Prostate gland (tissue), 2 donors: ENCODE measurements around the gene ATP13A4.

Source experiments
- CTCF ChIP-seq, 4 experiments: fragments of 200-600 bp in 2 of 4; fragments of 450-650 bp in 2 of 4; sonication (generic) in 2 of 4; IDR thresholded peaks; 1 replicate in 3 of 4; 2 replicates in 1 of 4; pipeline ENCODE4 v1.5.1; 2016 to 2019; ENCODE audit warnings: antibody characterized with exemption in 4 of 4, mild to moderate bottlenecking in 2 of 4, moderate library complexity in 2 of 4
- POLR2AphosphoS5 ChIP-seq: sonication (generic); formaldehyde crosslinking; IDR thresholded peaks from one replicate; pipeline ENCODE4 v1.6.1; 2017; ENCODE audit warnings: antibody characterized with exemption

- TF ChIP-seq CTCF (IDR thresholded peaks at IDR 0.05) (no peak), POLR2AphosphoS5 (no peak)
Observed at GRCh38 chr3:193451902-193452301, 102.8 kb downstream of the ATP13A4 start.
